Body of pancreas (tissue), 4 donors: ENCODE results near the gene FOXO3.

Experiments
- CTCF ChIP-seq, 7 experiments: fragments of 450-650 bp in 4 of 7; fragments of 200-600 bp in 3 of 7; sonication (generic) in 3 of 7; IDR thresholded peaks; one replicate each; pipeline ENCODE4 v1.5.1; 2016 to 2019; ENCODE audit warnings: antibody characterized with exemption in 7 of 7
- POLR2A ChIP-seq, 3 donors: fragments of 450-650 bp; IDR thresholded peaks; one replicate each; pipeline ENCODE4 v1.6.1; 2016; ENCODE audit warnings: antibody characterized with exemption in 3 of 3, mild to moderate bottlenecking in 2 of 3

- peak; percentile 28 to 72 (median 69) for TF ChIP-seq POLR2A (IDR thresholded peaks at IDR 0.05)
- peak in 3 of 7 experiments; percentile 11 to 30 (median 27) for TF ChIP-seq CTCF (IDR thresholded peaks at IDR 0.05)
Observed at GRCh38 chr6:108562503-108562993, 1.8 kb downstream of the FOXO3 start.
